ELR (cell line): ENCODE results near the gene PAM.

Experiments
- DNase-seq: peaks from one replicate; pipeline ENCODE4 v3.0.0-alpha.2; 2015; ENCODE audit warnings: low read depth

Gene PAM

GRCh38 chr5:102754767-102755431 is at the start of gene PAM:
Gene PAM (plus strand): TSS chr5:102755305. CDS start chr5:102866196, 110,891 bp downstream.
- peak; percentile 87 for DNase-seq

DNA sequence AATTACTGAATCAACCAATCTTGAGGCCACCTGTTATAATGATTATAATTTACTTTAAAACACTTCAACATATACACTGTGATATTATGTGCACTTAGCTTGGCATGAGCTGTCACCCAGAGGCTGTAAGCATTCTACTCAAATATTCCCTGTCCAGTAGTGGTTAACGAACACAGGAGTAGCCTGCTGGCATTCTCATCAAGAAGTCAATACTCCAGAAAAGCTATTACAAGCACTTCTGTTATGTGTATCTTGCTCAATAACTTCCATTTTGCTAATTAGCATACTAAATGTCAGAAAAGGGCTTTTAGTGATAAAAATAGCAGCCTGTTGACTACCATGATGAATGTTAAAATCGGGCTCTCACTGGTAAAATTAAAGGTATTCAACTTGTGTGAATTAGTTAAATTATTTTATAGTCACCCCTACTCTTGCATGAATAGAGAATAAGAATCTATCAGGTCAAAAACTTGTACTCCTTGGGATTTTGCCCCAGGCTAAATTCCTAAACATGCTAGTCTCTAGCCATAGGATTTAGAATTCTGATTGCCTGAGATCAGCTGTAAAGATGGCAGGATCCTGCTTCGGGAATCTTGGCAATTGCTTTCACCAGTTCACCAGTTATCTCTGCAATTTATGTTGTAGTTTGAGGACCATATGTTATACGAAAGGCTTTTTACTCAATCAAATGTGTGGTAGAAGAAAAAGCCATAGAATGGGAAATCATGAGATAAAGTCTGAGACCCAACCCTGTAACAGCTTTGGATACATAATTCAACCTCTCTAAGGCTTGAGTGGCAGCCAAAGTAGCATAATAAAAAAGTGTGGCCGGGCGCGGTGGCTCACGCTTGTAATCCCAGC is 43.4 kb upstream of the PAM start:
- peak; percentile 58 for DNase-seq

DNA sequence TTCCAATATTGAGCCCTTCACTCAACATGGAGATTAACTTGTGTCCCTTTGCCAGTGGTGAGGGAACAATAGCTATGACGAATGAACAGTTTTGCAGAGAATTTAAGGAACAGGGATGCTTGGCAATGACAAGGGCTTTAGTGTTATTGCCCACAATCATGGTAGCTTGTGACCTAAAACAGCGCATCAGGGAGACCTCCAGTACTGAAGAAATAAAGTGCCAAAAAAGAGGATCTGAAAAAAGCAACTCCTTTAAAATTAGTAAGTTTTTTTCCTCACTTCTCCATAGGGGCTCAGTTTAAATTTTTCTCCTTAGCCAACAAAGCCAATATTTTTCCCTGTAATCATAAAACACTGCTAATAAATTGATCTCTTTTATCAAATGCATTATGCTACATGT is 41.8 kb upstream of the PAM start:
- no peak for DNase-seq

DNA sequence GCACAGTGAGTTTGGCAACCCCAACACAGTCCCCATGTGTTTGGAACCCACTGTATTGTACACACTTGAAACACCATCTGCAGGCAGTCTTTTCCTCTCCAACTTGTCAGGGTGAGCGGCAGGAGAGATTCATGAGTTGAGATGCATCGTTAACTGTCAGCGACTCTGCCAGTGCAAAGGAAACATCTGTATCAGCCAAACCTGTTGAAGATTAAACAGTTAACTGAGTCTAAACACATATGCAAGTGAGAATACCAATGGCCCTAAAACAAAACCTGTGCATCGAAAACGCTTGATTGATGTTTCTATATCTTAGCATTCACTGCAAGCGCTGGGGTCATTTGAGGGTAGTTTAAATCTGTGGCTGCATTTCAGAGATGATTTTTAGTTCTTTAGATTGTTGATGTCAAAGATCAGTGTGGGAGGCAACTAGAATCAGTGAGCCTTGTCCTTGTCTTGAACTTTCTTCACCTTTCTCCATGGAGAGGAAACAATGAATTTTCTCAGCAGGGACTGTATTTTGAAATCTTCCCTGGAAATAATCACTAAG is 41.3 kb upstream of the PAM start:
- DNase-seq, result no peak

DNA sequence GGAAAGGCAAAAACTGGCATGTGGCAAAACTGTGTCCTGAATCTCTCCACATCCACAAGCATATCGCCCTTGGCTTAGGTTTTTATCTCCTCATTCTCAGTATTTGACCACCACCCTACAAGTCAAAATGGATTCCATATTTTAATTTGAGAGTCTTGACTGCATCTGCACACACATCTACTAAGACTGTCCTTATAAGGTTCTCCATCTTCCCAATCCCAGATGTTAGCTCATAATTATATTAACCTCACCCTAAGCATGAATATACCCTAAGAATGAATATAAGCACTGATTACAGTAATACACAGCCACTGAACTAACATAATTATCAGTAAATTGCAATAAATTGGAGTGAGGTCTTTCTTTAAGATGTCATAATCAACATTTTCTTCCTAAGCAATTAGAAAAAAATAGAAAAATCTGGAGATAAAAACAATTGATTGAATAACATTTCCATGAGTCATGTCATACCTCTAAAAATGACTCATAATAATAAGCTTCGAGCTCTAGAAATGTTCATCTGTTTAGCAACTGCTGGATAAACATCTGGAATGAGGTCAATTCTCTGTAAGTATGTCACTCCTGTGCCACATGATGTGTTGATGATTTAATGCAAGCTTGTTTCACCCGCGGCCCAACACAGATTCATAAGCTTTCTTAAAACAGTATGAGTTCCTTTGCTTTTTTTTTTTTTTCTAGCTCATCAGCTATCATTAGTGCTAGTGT is 39.9 kb upstream of the PAM start:
- DNase-seq, result peak; percentile 92

DNA sequence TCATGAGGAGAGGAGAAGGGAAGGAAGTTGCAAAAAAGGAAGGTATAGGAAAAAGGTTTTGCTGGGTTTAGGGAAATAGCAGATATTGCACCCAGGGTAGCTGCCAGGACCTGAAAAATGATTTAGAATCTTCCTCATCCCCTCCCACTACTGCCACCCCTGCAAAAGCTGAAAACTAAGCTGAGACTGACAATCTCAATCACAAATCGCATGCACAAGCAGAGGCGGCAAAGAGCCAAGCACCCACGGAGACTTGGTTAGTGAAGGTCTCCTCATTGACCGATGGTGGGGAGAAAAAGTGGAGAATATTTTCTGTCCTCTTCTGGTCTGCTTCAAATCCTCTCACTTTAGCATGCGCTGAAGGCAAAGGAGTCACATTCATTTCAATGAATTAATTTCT is 39.1 kb upstream of the PAM start:
- no peak for DNase-seq

- DNase-seq, result peak; percentile 49
Observed at GRCh38 chr5:102718819-102719218, 36.3 kb upstream of the PAM start.

GRCh38 chr5:102719886-102720285 is 35.2 kb upstream of the PAM start:
- DNase-seq, result no peak

DNA sequence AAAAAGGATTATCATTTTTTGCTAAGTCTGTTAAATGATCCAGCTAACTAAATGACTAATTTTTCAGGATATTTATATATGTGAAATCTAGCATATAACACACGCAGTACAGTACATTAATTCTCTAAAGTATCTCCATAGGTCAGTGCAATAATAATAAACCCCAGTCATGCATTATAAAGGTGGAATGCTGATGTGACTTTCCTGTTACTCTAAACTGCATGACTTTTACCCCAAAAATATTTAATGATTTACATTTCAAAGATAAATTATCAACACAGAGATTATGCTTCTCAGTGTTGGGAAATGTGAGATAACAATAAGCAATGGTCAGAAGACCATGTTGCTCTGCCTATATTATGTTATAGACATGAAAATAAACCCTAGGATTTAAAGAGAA is 34.1 kb upstream of the PAM start:
- no peak for DNase-seq

DNA sequence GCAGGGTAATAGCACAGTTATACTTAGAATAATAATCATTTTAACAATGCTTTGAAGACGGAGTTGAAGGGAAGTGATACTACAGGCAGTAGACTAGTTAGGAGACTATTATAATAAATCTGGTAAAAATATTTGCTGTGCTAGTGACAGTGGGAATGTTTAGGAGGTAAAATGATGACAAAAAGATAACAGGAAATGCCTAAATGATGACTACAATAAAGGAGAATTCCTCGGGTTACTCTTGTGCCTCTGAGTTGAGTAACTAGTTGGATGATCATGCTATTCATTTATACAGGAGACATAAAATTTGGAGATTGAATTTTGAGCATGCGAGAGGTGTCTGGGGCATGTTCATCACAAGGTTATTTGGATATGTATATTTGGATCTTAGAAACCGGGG is 32.2 kb upstream of the PAM start:
- peak; percentile 87 for DNase-seq

DNA sequence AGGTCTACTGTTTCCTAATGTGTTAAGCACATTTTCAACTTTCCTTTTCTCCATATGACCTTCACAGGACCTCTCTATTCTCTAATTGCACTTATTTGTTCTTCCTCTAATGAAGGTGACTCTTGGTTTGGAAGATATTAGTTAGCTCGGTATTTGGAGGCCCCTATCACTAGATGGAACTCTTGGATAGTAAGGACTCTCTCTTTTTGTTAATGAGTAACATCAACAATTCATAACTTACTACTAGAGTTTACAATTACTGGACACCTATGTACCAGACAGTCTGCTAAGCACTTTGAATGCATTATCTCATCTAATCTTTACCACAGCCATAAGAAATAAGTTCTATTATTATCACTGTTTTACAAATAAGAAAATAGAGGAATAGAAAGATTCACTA is 23.4 kb upstream of the PAM start:
- DNase-seq, result no peak

DNA sequence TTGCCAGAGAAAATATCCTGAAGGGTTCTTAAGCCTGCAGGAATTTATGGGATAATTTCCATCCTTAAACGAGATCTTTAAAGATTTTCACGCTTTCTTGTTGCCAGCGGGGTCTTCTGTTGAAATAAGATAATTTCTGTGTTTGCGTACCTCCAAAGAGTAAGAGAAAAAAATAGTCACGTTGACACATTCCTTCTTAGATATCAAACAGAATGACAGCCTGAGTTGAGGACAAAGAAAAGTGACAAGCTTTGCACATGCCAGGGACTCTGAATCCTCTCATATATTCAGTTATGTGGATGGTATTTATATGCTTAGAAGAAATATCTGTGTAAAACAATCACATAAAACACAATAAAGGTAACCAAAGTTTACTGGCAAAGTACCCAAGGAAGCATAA is 21.6 kb upstream of the PAM start:
- DNase-seq, result no peak

- DNase-seq, result no peak
Observed at GRCh38 chr5:102737161-102737560, 17.9 kb upstream of the PAM start.

GRCh38 chr5:102737805-102738469 is 17.2 kb upstream of the PAM start:
- no peak for DNase-seq

GRCh38 chr5:102740515-102740914 is 14.6 kb upstream of the PAM start:
- DNase-seq, result no peak

GRCh38 chr5:102742215-102742614 is 12.9 kb upstream of the PAM start:
- DNase-seq, result no peak

DNA sequence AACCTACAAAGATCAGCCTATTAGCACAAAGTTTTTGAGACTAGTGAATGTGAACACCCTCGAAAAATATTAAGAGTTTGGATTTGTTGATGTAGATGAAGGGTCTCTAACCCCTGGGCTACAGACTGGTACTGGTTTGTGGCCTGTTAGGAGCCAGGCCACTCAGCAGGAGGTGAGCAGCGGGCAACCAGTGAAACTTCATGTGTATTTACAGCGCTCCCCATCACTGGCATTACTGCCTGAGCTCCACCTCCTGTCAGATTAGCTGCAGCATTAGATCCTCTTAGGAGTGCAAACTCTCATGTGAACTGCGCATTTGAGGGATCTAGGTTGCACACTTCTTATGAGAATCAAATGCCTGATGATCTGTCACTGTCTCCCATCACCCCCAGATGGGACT is 11.2 kb upstream of the PAM start:
- DNase-seq, result no peak

DNA sequence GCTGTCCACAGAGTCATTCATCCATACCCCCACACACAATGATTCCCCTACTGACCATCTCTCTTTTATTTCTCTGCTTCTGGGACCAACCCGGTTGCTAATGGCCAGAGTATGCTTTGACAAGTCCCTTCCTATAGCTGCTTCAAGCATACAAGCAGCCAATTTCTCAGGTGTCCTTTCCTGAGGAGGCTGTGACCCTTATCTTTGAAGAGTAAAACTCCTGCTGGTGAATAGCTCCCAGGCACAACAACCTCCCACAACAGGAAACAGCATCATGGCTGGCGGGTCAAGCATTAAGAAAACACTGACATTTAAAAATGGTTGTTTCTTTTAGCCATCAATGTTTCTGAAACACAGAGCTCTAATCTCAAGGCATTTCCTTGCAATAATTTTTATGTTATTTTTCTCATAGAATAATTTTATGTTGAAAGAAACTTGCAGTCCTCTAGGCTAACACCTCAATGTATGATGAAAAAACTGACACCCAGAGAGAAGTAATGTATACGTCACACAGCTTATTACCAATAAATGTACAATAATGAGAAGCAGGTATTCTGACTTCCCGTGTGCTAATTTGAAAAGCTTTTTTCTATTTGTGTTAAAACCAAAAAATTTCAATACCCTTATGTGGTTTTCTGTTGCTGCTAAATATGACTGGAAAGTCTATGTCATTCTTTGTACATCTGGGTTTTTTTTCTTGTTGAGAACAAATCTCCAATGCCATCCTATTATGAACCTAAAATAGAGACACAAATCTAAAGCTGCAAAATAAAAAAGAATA is 7.5 kb upstream of the PAM start:
- DNase-seq, result no peak

DNA sequence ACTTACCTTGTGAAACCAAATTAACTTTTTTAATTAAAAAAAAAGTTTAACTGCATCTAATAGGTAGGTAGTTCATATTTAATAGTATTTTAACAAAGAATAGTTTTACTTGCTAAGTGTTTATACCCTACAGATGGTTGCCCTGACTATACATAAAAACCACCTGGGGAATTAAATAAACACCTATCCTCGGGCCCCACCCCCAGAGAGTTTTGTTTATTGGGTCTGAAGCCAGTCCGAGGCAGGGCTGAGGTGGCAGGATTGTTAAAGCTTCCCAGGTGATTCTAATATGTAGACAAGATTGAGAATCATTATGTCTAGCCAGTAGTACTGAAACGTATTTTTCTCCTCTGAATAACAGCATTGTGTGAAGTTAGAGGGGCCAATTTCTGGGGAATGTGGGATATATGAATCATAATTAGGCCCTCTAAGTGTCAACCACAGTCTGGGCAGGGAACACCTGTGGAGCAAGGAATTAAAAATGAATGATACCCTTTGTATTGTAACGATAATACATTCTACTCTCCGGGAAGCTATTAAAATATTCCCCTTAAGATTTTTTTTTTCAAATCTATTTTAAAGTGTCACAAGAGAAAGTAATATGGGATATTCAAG is 5.6 kb upstream of the PAM start:
- DNase-seq, result no peak

- no peak for DNase-seq
Observed at GRCh38 chr5:102750151-102750834, 4.8 kb upstream of the PAM start.
